H9 (cell line): ENCODE results near the gene AMMECR1. TPM values are rescaled to one million over a fixed set of nuclear protein-coding genes. Genes with fewer than 3 reads are reported as not detected.

Experiments
- DNase-seq: peaks from one replicate; pipeline ENCODE4 v3.0.0-alpha.2; 2017
- H2AFZ ChIP-seq: one replicate; pipeline ENCODE4 v1.6.1; 2013; ENCODE audit warnings: mild to moderate bottlenecking, low read length, control low read depth, moderate library complexity
- H2AK5ac ChIP-seq: 2 replicates; pipeline ENCODE4 v1.6.1; 2013; ENCODE audit warnings: low read length, control low read depth, mixed read lengths; ENCODE audit not compliant: insufficient read length
- H2BK120ac ChIP-seq: one replicate; pipeline ENCODE4 v1.6.1; 2013; ENCODE audit warnings: low read depth, mild to moderate bottlenecking, low read length, control low read depth, inconsistent platforms; ENCODE audit not compliant: poor library complexity, severe bottlenecking
- H2BK12ac ChIP-seq: 2 replicates; pipeline ENCODE4 v1.6.1; 2013; ENCODE audit warnings: low read length, control low read depth, mixed read lengths, low read depth; ENCODE audit not compliant: insufficient read length
- H2BK15ac ChIP-seq: 2 replicates; pipeline ENCODE4 v1.6.1; 2013; ENCODE audit warnings: low read depth, low read length, control low read depth
- H2BK20ac ChIP-seq: one replicate; pipeline ENCODE4 v1.6.1; 2013; ENCODE audit warnings: low read depth, mild to moderate bottlenecking, low read length, control low read depth, inconsistent platforms; ENCODE audit not compliant: poor library complexity, severe bottlenecking
- H2BK5ac ChIP-seq: 2 replicates; pipeline ENCODE4 v1.6.1; 2013; ENCODE audit warnings: low read length, control low read depth, mixed read lengths; ENCODE audit not compliant: insufficient read length
- H3K14ac ChIP-seq: 2 replicates; pipeline ENCODE4 v1.6.1; 2013; ENCODE audit warnings: low read length, control low read depth; ENCODE audit not compliant: insufficient read depth
- H3K18ac ChIP-seq: 2 replicates; pipeline ENCODE4 v1.6.1; 2013; ENCODE audit warnings: low read depth, mild to moderate bottlenecking, mixed read lengths, low read length, control low read depth; ENCODE audit not compliant: insufficient read length
- H3K23ac ChIP-seq: 2 replicates; pipeline ENCODE4 v1.6.1; 2013; ENCODE audit warnings: low read length, control low read depth, mixed read lengths, low read depth; ENCODE audit not compliant: insufficient read length
- H3K23me2 ChIP-seq: 2 replicates; pipeline ENCODE4 v1.6.1; 2013; ENCODE audit warnings: low read depth, mild to moderate bottlenecking, mixed read lengths, low read length, control low read depth; ENCODE audit not compliant: insufficient read length, poor library complexity, severe bottlenecking
- H3K27ac ChIP-seq: 2 replicates; pipeline ENCODE4 v1.5.1; 2013; ENCODE audit warnings: low read length, control low read depth, mixed read lengths, low read depth; ENCODE audit not compliant: insufficient read length
- H3K27me3 ChIP-seq: 2 replicates; pipeline ENCODE4 v1.6.1; 2013; ENCODE audit warnings: low read length, control low read depth, inconsistent platforms; ENCODE audit not compliant: insufficient read depth
- H3K4ac ChIP-seq: 2 replicates; pipeline ENCODE4 v1.6.1; 2013; ENCODE audit warnings: low read depth, mild to moderate bottlenecking, control low read depth, inconsistent platforms, low read length, moderate library complexity
- H3K4me1 ChIP-seq: 2 replicates; pipeline ENCODE4 v1.6.1; 2013; ENCODE audit warnings: low read length, control low read depth, inconsistent platforms; ENCODE audit not compliant: insufficient read depth
- H3K4me2 ChIP-seq: 2 replicates; pipeline ENCODE4 v1.6.1; 2013; ENCODE audit warnings: low read length, control low read depth, mixed read lengths; ENCODE audit not compliant: insufficient read length, insufficient read depth
- H3K56ac ChIP-seq: 2 replicates; pipeline ENCODE4 v1.6.1; 2013; ENCODE audit warnings: low read depth, mild to moderate bottlenecking, mixed read lengths, low read length, control low read depth; ENCODE audit not compliant: insufficient read length
- H3K79me1 ChIP-seq: 2 replicates; pipeline ENCODE4 v1.6.1; 2013; ENCODE audit warnings: low read depth, mild to moderate bottlenecking, moderate library complexity, low read length, control low read depth, inconsistent platforms; ENCODE audit not compliant: insufficient read depth, poor library complexity, severe bottlenecking
- H3K79me2 ChIP-seq: 2 replicates; pipeline ENCODE4 v1.6.1; 2013; ENCODE audit warnings: low read length, control low read depth, inconsistent platforms; ENCODE audit not compliant: insufficient read depth
- H3K9ac ChIP-seq: 2 replicates; pipeline ENCODE4 v1.6.1; 2013; ENCODE audit warnings: low read length, control low read depth, mixed read lengths; ENCODE audit not compliant: insufficient read length; ENCODE audit errors: extremely low read depth
- H3K9me3 ChIP-seq: one replicate; pipeline ENCODE4 v1.6.1; 2013; ENCODE audit warnings: low read depth, low read length, inconsistent platforms; ENCODE audit not compliant: control insufficient read depth
- H3T11ph ChIP-seq: one replicate; pipeline ENCODE4 v1.6.1; 2013; ENCODE audit warnings: mild to moderate bottlenecking, low read length, control low read depth, inconsistent platforms
- H4K20me1 ChIP-seq: one replicate; pipeline ENCODE4 v1.6.1; 2013; ENCODE audit not compliant: control insufficient read depth, insufficient read length, insufficient read depth
- H4K5ac ChIP-seq: 2 replicates; pipeline ENCODE4 v1.6.1; 2013; ENCODE audit warnings: low read depth, mild to moderate bottlenecking, mixed read lengths, low read length, control low read depth; ENCODE audit not compliant: insufficient read length
- H4K8ac ChIP-seq: replicated peaks from 2 replicates; pipeline ENCODE4 v1.6.1; 2013; ENCODE audit warnings: low read length, control low read depth, mixed read lengths, low read depth; ENCODE audit not compliant: insufficient read length
- H4K91ac ChIP-seq: 2 replicates; pipeline ENCODE4 v1.6.1; 2013; ENCODE audit warnings: low read depth, mild to moderate bottlenecking, moderate library complexity, mixed read lengths, low read length, control low read depth; ENCODE audit not compliant: insufficient read length
- H3K27ac Mint-ChIP-seq, 3 experiments: 2 replicates in 2 of 3; 3 replicates in 1 of 3; pipeline ENCODE4 v1.8.0; 2020 to 2021; ENCODE audit warnings: mixed read lengths in 3 of 3, mild to moderate bottlenecking in 1 of 3, moderate library complexity in 1 of 3
- H3K27me3 Mint-ChIP-seq: 2 replicates; pipeline ENCODE4 v1.8.0; 2021; ENCODE audit warnings: low read depth, mild to moderate bottlenecking, moderate library complexity, mixed read lengths
- H3K36me3 Mint-ChIP-seq, 3 experiments: 2 replicates in 2 of 3; 3 replicates in 1 of 3; pipeline ENCODE4 v1.8.0; 2020 to 2021; ENCODE audit warnings: low read depth in 3 of 3, mixed read lengths in 3 of 3; ENCODE audit not compliant: insufficient read depth in 1 of 3
- H3K4me1 Mint-ChIP-seq, 2 experiments: 2 replicates each; pipeline ENCODE4 v1.8.0; 2020; ENCODE audit warnings: mixed read lengths in 2 of 2
- H3K4me3 Mint-ChIP-seq, 2 experiments: 2 replicates in 1 of 2; 3 replicates in 1 of 2; pipeline ENCODE4 v1.8.0; 2020 to 2021; ENCODE audit warnings: mild to moderate bottlenecking in 2 of 2, mixed read lengths in 2 of 2, moderate library complexity in 1 of 2
- H3K9me3 Mint-ChIP-seq, 2 experiments: 2 replicates in 1 of 2; 3 replicates in 1 of 2; pipeline ENCODE4 v1.8.0; 2020; ENCODE audit warnings: mild to moderate bottlenecking in 2 of 2, mixed read lengths in 2 of 2, moderate library complexity in 1 of 2
- CTCF ChIP-seq: fragments of 200-600 bp; sonication (generic); conservative IDR thresholded peaks from 3 replicates; pipeline ENCODE4 v1.8.0; 2021; ENCODE audit warnings: antibody characterized with exemption, mild to moderate bottlenecking
- WGBS: extraction: QIAGEN DNeasy Blood & Tissue Kit; methylation state at CpG from one replicate; pipeline ENCODE4 v1.1.7; 2013; ENCODE audit warnings: missing lambda C conversion rate, low lambda C conversion rate, mixed read lengths; ENCODE audit not compliant: insufficient read length; ENCODE audit errors: extremely low coverage; 5-methylcytosine and 5-hydroxymethylcytosine counted together
- total RNA-seq: library from RNA; stranded (reverse); gene quantifications from 2 replicates; pipeline ENCODE4 v1.2.1, GENCODE V29; 2021

Gene AMMECR1
- total RNA-seq, 1 experiment from 2014 or later: 28.5 TPM

- H2BK20ac ChIP-seq: no peak overlapping the region
- TF ChIP-seq CTCF: no peak
- H3K27ac ChIP-seq: no peak overlapping the region
- no peak overlapping the region for H4K8ac ChIP-seq
- H3K4me2 ChIP-seq: no peak overlapping the region
- no CpG with 5 or more reads among the region's 3 CpGs for WGBS
- H2AK5ac ChIP-seq: no peak overlapping the region
- H3K56ac ChIP-seq: no peak overlapping the region
- Mint-ChIP-seq H3K4me1 (no peaks in the 10 kb centered on the region), H3K36me3 (no peaks in the 10 kb centered on the region; a peak in 1 of 7 replicates), H3K4me3 (no peak overlapping the region), H3K27me3 (no peaks in the 10 kb centered on the region), H3K9me3 (no peaks in the 10 kb centered on the region), H3K27ac (no peak overlapping the region)
- H3K79me1 ChIP-seq: no peaks in the 10 kb centered on the region
- H4K5ac ChIP-seq: no peak overlapping the region
- H2AFZ ChIP-seq: no peak overlapping the region
- no peaks in the 10 kb centered on the region for H4K20me1 ChIP-seq
- H3K23me2 ChIP-seq: no peaks in the 10 kb centered on the region
- no peak overlapping the region for H3K4ac ChIP-seq
- H3K4me1 ChIP-seq: no peaks in the 10 kb centered on the region; the same call in 1 of the 2 replicates
- no peak overlapping the region for H2BK12ac ChIP-seq
- no peaks in the 10 kb centered on the region for H3K79me2 ChIP-seq
- DNase-seq: no peak
- no peak overlapping the region for H3K23ac ChIP-seq
- H4K91ac ChIP-seq: no peak overlapping the region
- H2BK15ac ChIP-seq: no peak overlapping the region
- no peaks in the 10 kb centered on the region for H3K27me3 ChIP-seq
- H3T11ph ChIP-seq: no peak overlapping the region
- no peaks in the 10 kb centered on the region for H3K9me3 ChIP-seq
- H2BK120ac ChIP-seq: no peak overlapping the region
- H3K18ac ChIP-seq: no peak overlapping the region
- no peak overlapping the region for H3K9ac ChIP-seq
- no peak overlapping the region for H2BK5ac ChIP-seq
- H3K14ac ChIP-seq: no peak overlapping the region
These were observed 116.1 kb downstream of the AMMECR1 start for GRCh38 chrX:110201799-110202198.
